GM12891 (cell line): ENCODE data around the gene IMPG1.

Experiments used
- DNase-seq: peaks from one replicate; pipeline ENCODE4 v3.0.0; 2011; ENCODE audit warnings: low spot score; ENCODE audit not compliant: insufficient read length
- FAIRE-seq: peaks from 2 replicates; lab custom pipeline; 2011; peaks lifted over from hg19 to GRCh38; lab: Jason Lieb, UNC
- PAX5 ChIP-seq: IDR thresholded peaks from 2 replicates; pipeline ENCODE4 v1.6.1; 2011; ENCODE audit warnings: low read length, moderate library complexity, mild to moderate bottlenecking; ENCODE audit not compliant: insufficient read depth, severe bottlenecking
- POLR2A ChIP-seq: IDR thresholded peaks from 2 replicates; pipeline ENCODE4 v1.6.1; 2011; ENCODE audit warnings: low read depth, low read length, control low read depth
- POLR2AphosphoS5 ChIP-seq: IDR thresholded peaks from 2 replicates; pipeline ENCODE4 v1.6.1; 2011; ENCODE audit warnings: low read depth, low read length, control low read depth
- POU2F2 ChIP-seq: IDR thresholded peaks from 2 replicates; pipeline ENCODE4 v1.6.1; 2011; ENCODE audit warnings: low read depth, mild to moderate bottlenecking, control low read depth, low read length, moderate library complexity
- SPI1 ChIP-seq: IDR thresholded peaks from 2 replicates; pipeline ENCODE4 v1.6.1; 2011; ENCODE audit warnings: low read depth, low read length, control low read depth
- TAF1 ChIP-seq: IDR thresholded peaks from 2 replicates; pipeline ENCODE4 v1.6.1; 2011; ENCODE audit warnings: low read depth, low read length, control low read depth

IMPG1 gene

GRCh38 chr6:75963569-75963968 lies 108.9 kb downstream of the IMPG1 start:
- no peak for TF ChIP-seq TAF1
- no peak for TF ChIP-seq POLR2A
- no peak for TF ChIP-seq POU2F2
- no peak for TF ChIP-seq SPI1
- no peak for TF ChIP-seq PAX5
- TF ChIP-seq POLR2AphosphoS5 = no peak
- no peak for FAIRE-seq
- DNase-seq = no peak

DNA sequence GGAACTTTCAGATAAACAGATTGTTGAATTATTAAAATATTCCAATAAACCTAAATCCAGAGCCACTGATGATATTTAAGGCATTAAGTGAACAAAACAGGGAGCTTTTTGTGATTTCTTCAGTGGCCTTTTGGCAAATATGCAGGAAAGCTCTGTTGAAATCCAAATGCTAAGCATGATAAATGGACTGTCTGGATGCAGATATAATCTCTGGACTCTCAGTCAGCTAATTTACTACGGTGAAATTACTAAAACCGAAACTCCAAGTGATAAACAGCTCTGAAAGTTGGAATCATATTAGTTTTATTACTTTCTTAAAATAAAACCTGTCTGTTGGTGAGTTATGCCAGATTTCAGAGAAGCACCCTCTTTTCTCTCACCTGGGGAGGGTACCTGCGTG lies 120.3 kb downstream of the IMPG1 start:
- FAIRE-seq = no peak
- DNase-seq = no peak
- no peak for TF ChIP-seq POU2F2
- no peak for TF ChIP-seq POLR2AphosphoS5
- TF ChIP-seq POLR2A = no peak
- no peak for TF ChIP-seq SPI1
- TF ChIP-seq PAX5 = no peak
- TF ChIP-seq TAF1 = no peak

DNA sequence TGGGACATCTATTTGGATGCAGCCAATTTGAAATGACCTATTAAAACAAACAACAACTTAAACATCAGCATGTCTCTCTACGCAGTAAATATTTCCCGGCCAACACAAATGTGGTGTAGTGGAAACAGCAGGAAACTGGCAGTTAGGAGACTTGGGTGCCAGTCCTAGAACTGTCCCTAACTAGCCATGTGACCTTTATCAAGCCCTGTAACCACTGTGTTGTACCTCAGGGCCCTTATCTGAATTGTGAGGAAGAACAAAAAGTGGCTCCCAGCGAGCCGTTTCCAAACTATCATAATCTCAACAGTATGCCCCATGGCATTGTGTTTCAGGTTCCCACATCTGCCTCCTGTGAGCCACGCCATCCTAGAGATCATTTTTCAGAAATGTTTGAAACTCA lies 124.5 kb downstream of the IMPG1 start:
- FAIRE-seq = no peak
- TF ChIP-seq POLR2A (no peak), POLR2AphosphoS5 (no peak), TAF1 (no peak), PAX5 (no peak), SPI1 (no peak), POU2F2 (no peak)

GRCh38 chr6:75946146-75946831 lies 126.2 kb downstream of the IMPG1 start:
- DNase-seq (no peak), FAIRE-seq (no peak)
- no peak for TF ChIP-seq POLR2A

More for the DNA sequence above, 124.5 kb downstream of the IMPG1 start:
- DNase-seq = no peak

- FAIRE-seq (no peak), DNase-seq (no peak)
- TF ChIP-seq POLR2A = no peak
- no peak for TF ChIP-seq TAF1
- TF ChIP-seq POU2F2 = no peak
- TF ChIP-seq SPI1 = no peak
- no peak for TF ChIP-seq PAX5
- TF ChIP-seq POLR2AphosphoS5 = no peak
Measured at GRCh38 chr6:75943381-75943780, 129.1 kb downstream of the IMPG1 start.

DNA sequence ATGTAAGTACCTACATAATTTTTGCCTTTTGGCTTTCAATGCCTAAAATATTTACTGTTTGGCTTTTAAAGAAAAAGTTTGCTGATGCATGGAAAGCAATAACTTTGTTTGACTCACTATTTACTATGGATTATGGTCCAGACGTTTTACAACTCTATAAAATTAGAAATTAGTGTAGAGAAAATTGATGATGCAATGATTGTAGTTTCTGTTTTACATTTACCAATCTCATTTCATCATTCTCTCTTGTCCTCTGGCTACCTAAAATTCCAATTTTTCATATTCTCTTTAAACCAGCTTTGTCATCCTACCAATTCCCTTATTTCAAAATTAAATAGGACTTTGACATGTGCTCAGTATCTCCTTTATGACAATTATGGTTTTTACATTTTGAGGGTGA lies 131.0 kb downstream of the IMPG1 start:
- no peak for FAIRE-seq
- DNase-seq = no peak
- no peak for TF ChIP-seq POU2F2
- TF ChIP-seq POLR2A = no peak
- TF ChIP-seq POLR2AphosphoS5 = no peak
- no peak for TF ChIP-seq SPI1
- no peak for TF ChIP-seq PAX5
- no peak for TF ChIP-seq TAF1

GRCh38 chr6:75940564-75940963 lies 131.9 kb downstream of the IMPG1 start:
- FAIRE-seq (no peak), DNase-seq (no peak)
- TF ChIP-seq POLR2AphosphoS5 = no peak

DNA sequence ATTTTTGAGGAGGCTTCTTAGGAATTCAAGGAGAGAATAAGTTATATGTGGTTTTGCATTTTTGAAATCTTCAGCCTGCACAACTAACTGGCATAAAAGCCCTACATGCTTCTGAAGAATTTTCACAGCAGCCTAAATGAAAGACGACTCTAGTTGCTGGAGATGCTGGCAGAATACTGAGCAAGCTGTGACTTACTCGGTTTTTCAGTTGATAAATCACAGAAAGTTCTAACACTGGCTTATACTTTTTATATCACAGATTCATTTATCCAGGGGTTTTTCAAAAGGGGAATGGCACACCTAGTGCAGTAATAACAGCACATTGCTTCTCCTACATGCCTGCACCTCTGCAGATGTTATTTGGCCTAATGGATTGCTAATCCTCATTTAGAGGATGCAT lies 134.6 kb downstream of the IMPG1 start:
- no peak for FAIRE-seq
- TF ChIP-seq TAF1 (no peak), POLR2A (no peak), POU2F2 (no peak), PAX5 (no peak), SPI1 (no peak)

GRCh38 chr6:75936682-75937081 lies 135.8 kb downstream of the IMPG1 start:
- no peak for FAIRE-seq
- no peak for TF ChIP-seq TAF1
- no peak for TF ChIP-seq POLR2AphosphoS5
- no peak for DNase-seq

More for the DNA sequence above, 134.6 kb downstream of the IMPG1 start:
- DNase-seq = no peak

GRCh38 chr6:75935473-75935793 lies 137.0 kb downstream of the IMPG1 start:
- TF ChIP-seq POLR2A = no peak
- TF ChIP-seq PAX5 = no peak
- TF ChIP-seq POU2F2 = no peak
- no peak for TF ChIP-seq TAF1
- no peak for TF ChIP-seq SPI1
- no peak for TF ChIP-seq POLR2AphosphoS5
- FAIRE-seq = no peak
- DNase-seq = no peak

GRCh38 chr6:75934643-75935472 lies 137.6 kb downstream of the IMPG1 start:
- TF ChIP-seq TAF1 (no peak), POLR2A (no peak), POU2F2 (no peak), POLR2AphosphoS5 (no peak), SPI1 (no peak)
- DNase-seq = peak; percentile 15
- FAIRE-seq = peak; percentile 82
